Calu3 (cell line): ENCODE results near the gene DNAH17. TPM values are rescaled to one million over a fixed set of nuclear protein-coding genes. Genes with fewer than 3 reads are reported as not detected.

Experiments
- BruUV-seq: library from RNA; stranded (reverse); fragments of 400-500 nt; replicated peaks from 2 replicates; lab custom pipeline; 2021; lab: Mats Ljungman, UMichigan
- CTCF ChIA-PET: fragments of 300-600 bp; sonication (Branson Sonifier 250); formaldehyde crosslinking; loops from one replicate; lab custom pipeline; 2022; ENCODE audit warnings: antibody characterized with exemption; lab: Charles Lee
- DNase-seq: peaks from one replicate; pipeline ENCODE4 v3.0.0; 2022
- H3K27ac Mint-ChIP-seq: one replicate; pipeline ENCODE4 v1.8.0; 2022; ENCODE audit warnings: mixed read lengths; ENCODE audit not compliant: unreplicated experiment
- H3K27me3 Mint-ChIP-seq: one replicate; pipeline ENCODE4 v1.8.0; 2022; ENCODE audit warnings: mixed read lengths; ENCODE audit not compliant: unreplicated experiment
- H3K36me3 Mint-ChIP-seq: one replicate; pipeline ENCODE4 v1.8.0; 2022; ENCODE audit warnings: mild to moderate bottlenecking, moderate library complexity, mixed read lengths; ENCODE audit not compliant: insufficient read depth, unreplicated experiment
- H3K4me1 Mint-ChIP-seq: one replicate; pipeline ENCODE4 v1.8.0; 2022; ENCODE audit warnings: mild to moderate bottlenecking, low read depth, mixed read lengths; ENCODE audit not compliant: unreplicated experiment
- H3K4me3 Mint-ChIP-seq: one replicate; pipeline ENCODE4 v1.8.0; 2022; ENCODE audit warnings: mild to moderate bottlenecking, low read depth, moderate library complexity, mixed read lengths; ENCODE audit not compliant: unreplicated experiment
- H3K9me3 Mint-ChIP-seq: one replicate; pipeline ENCODE4 v1.8.0; 2022; ENCODE audit warnings: low read depth, mixed read lengths; ENCODE audit not compliant: unreplicated experiment
- intact Hi-C: fragments of 100-400 bp; cut with micrococcal nuclease; formaldehyde crosslinking; loops from one replicate; pipeline ENCODE4 v1.10.0; 2022; ENCODE audit not compliant: unreplicated experiment
- total RNA-seq: library from RNA; stranded (reverse); gene quantifications from 2 replicates; pipeline ENCODE4 v1.2.3, GENCODE V29; 2022
- TF ChIP-seq, protein P1 (sequence below): fragments of 200-600 bp; IDR thresholded peaks from one replicate; pipeline ENCODE4 v1.8.0; 2022; ENCODE audit warnings: antibody characterized with exemption; ENCODE audit not compliant: unreplicated experiment

Gene DNAH17
- total RNA-seq, 1 experiment from 2014 or later, result 0.19 TPM

GRCh38 chr17:78525511-78526160 lies 51.6 kb downstream of the DNAH17 start:
- TF ChIP-seq, protein P1, sequence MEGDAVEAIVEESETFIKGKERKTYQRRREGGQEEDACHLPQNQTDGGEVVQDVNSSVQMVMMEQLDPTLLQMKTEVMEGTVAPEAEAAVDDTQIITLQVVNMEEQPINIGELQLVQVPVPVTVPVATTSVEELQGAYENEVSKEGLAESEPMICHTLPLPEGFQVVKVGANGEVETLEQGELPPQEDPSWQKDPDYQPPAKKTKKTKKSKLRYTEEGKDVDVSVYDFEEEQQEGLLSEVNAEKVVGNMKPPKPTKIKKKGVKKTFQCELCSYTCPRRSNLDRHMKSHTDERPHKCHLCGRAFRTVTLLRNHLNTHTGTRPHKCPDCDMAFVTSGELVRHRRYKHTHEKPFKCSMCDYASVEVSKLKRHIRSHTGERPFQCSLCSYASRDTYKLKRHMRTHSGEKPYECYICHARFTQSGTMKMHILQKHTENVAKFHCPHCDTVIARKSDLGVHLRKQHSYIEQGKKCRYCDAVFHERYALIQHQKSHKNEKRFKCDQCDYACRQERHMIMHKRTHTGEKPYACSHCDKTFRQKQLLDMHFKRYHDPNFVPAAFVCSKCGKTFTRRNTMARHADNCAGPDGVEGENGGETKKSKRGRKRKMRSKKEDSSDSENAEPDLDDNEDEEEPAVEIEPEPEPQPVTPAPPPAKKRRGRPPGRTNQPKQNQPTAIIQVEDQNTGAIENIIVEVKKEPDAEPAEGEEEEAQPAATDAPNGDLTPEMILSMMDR, result no peak
- intact Hi-C loops, result no loop called here
- no peak for DNase-seq
- H3K4me1 Mint-ChIP-seq, result peaks cover 24% of the 10 kb centered on the region
- no peaks in the 10 kb centered on the region for H3K9me3 Mint-ChIP-seq
- peaks cover 4% of the 10 kb centered on the region for H3K36me3 Mint-ChIP-seq
- BruUV-seq, result no TSS peak
- CTCF ChIA-PET, result no interaction called here
- H3K27ac Mint-ChIP-seq, result no peak overlapping the region
- no peaks in the 10 kb centered on the region for H3K27me3 Mint-ChIP-seq
- no peak overlapping the region for H3K4me3 Mint-ChIP-seq

DNA sequence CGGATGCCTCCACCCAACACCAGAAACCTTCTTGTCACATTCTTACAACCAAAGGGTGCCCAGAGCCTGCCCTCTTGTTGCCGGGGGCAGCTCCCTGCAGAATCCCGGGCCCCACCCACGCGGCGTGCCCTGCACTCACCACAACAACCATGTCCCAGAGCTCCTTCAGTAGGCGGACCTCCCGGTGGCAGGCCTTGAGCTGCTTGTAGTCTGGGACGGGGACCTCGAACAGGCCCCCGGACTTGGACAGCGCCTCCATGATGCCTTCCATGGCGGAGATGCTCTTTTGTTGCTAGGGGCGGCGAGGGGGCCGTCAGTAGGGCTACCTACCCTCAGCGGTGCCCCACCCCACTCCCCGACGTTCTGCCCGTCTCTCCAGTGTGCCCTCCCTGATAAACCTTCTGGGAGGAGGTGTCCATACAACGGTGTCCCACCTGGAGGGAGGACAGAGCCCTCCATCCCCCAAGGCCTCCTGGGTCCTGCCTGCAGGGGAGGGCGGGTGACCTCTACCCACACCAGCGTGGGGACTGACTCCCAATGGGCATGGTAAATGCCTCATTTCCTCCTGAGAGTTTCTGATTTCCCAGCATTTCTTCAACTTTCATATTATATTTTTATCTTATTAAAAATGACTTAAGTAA lies 52.2 kb downstream of the DNAH17 start:
- Mint-ChIP-seq H3K4me3 (no peak overlapping the region), H3K36me3 (peaks cover 4% of the 10 kb centered on the region)

DNA sequence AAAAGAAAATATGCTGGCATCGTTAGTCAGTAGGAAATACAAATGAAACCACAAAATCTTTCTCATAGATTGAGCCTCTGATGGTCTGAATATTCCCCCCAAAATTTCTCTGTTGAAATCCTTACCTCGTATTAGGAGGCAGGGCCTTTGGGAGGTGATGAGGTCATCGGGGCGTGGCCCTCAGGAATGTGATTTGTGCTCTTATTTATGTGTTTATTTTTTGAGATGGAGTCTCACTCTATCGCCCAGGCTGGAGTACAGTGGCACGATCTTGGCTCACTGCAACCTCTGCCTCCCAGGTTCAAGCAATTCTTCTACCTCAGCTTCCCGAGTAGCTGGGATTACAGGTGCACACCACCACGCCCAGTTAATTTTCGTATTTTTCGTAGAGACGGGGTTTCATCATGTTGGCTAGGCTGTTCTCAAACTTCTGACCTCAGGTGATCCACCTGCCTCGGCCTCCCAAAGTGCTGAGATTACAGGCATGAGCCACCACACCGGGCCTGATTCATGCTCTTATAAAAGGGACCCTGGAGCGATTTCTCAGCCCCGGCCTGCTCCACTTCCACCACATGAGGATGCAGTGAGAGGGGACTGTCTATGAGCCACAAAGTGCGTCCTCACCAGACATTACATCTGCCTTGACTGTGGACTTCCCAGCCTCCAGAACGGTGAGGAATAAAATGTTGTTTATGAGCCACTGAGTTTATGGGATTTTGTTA lies 53.1 kb downstream of the DNAH17 start:
- peak; percentile 32 for DNase-seq
- TF ChIP-seq, protein P1, result no peak
- H3K27ac Mint-ChIP-seq, result no peak overlapping the region
- CTCF ChIA-PET, result no interaction called here
- no TSS peak for BruUV-seq
- H3K27me3 Mint-ChIP-seq, result no peaks in the 10 kb centered on the region
- no peak overlapping the region for H3K4me3 Mint-ChIP-seq
- peaks cover 24% of the 10 kb centered on the region for H3K4me1 Mint-ChIP-seq
- intact Hi-C loops, result no loop called here
- H3K9me3 Mint-ChIP-seq, result no peaks in the 10 kb centered on the region
- H3K36me3 Mint-ChIP-seq, result peaks cover 4% of the 10 kb centered on the region

More for the DNA sequence above, 52.2 kb downstream of the DNAH17 start:
- CTCF ChIA-PET, result no interaction called here
- no TSS peak for BruUV-seq
- intact Hi-C loops, result no loop called here
- no peak for DNase-seq
- Mint-ChIP-seq H3K27ac (no peak overlapping the region), H3K4me1 (peaks cover 24% of the 10 kb centered on the region), H3K9me3 (no peaks in the 10 kb centered on the region), H3K27me3 (no peaks in the 10 kb centered on the region)
- TF ChIP-seq, protein P1, result no peak

DNA sequence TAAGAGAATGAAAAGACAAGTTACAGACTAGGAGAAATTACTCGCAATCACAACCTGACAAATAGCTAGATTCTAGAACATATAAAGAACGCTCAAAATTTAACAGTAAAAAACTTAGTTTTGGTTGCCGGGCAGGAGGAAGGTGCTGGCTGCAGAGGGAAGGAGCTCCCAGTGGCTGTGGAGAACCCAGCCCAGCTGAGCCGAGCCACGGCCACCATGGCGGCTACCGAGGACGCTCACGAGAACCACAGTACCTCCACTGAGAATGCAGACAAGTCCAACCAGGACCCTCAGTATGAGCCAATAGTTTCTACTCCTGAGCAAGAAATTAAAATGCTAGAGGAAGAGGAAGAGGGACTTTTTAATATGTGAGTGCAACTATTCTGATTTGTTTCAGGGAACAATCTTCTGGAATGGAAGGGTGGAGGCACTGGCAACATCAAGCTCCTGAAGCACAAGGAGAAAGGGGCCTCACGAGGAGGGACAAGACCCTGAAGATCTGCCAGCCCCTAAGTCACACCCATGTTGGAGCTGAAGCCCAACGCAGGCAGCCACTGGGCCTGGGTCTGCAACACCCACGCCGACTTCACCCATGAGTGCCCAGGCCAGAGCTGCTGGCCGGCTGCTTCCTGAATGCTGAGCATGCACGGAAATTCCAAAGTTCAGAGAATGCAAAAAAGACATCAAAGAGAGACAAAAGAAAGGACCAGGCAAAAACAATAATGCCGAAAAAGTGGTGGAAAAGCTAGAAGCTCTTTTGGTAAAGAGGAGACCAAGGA lies 55.0 kb downstream of the DNAH17 start:
- H3K36me3 Mint-ChIP-seq, result no peaks in the 10 kb centered on the region
- no peaks in the 10 kb centered on the region for H3K9me3 Mint-ChIP-seq
- H3K27ac Mint-ChIP-seq, result no peak overlapping the region
- TF ChIP-seq, protein P1, result no peak
- H3K4me3 Mint-ChIP-seq, result no peak overlapping the region
- CTCF ChIA-PET, result interaction anchor here (1.0 kb wide), 1 partner anchor 187 kb away, joined by 3 read pairs; no protein-coding TSS in a partner anchor
- DNase-seq, result no peak
- peaks cover 24% of the 10 kb centered on the region for H3K4me1 Mint-ChIP-seq
- intact Hi-C loops, result no loop called here
- H3K27me3 Mint-ChIP-seq, result no peaks in the 10 kb centered on the region
- BruUV-seq, result no TSS peak
